A549 (cell line): Measurements from ENCODE around the gene HS3ST3A1. TPM values are rescaled to one million over a fixed set of nuclear protein-coding genes. Genes with fewer than 3 reads are reported as not detected.

ENCODE experiments used
- polyA plus RNA-seq, 4 experiments: library from polyadenylated mRNA; depleted of rRNA in 3 of 4; stranded (reverse); fragments of >200 nt; fragmentation: RNase III in 1 of 4; extraction: RNeasy Plus Mini Kit Qiagen cat#74134 plus additional on column Dnase treatment in 1 of 4; gene quantifications; 2 replicates in 3 of 4; 3 replicates in 1 of 4; pipeline ENCODE4 v1.2.3, GENCODE V29; 2011 to 2017
- small RNA-seq, 6 experiments: library from RNA; depleted of rRNA; stranded (forward); fragments of <200 nt; gene quantifications; one replicate each; pipeline ENCODE3, GENCODE V24; 2012

Gene HS3ST3A1
- polyA plus RNA-seq, 2 of the 4 experiments (the other 2 are of a cell fraction): not detected

Small RNAs within 50 kb of the gene (small RNA-seq; reads per million reads assigned to genes)
- gene MIR548H3: 0 reads per million in 6 experiments
